NCI-H510A treated with DMSO at 0.1 percent for 48 hours (cell line): ENCODE results near the gene PRR30.
"Not testable (repeated sequence)": the region's sequence is repeated elsewhere in the genome, so short reads cannot be mapped to it uniquely, and the experiment has no call there.

Experiments used
- DNase-seq: peaks from one replicate; lab custom pipeline; 2025; lab: John Stamatoyannopoulos, UW

Gene PRR30

DNA sequence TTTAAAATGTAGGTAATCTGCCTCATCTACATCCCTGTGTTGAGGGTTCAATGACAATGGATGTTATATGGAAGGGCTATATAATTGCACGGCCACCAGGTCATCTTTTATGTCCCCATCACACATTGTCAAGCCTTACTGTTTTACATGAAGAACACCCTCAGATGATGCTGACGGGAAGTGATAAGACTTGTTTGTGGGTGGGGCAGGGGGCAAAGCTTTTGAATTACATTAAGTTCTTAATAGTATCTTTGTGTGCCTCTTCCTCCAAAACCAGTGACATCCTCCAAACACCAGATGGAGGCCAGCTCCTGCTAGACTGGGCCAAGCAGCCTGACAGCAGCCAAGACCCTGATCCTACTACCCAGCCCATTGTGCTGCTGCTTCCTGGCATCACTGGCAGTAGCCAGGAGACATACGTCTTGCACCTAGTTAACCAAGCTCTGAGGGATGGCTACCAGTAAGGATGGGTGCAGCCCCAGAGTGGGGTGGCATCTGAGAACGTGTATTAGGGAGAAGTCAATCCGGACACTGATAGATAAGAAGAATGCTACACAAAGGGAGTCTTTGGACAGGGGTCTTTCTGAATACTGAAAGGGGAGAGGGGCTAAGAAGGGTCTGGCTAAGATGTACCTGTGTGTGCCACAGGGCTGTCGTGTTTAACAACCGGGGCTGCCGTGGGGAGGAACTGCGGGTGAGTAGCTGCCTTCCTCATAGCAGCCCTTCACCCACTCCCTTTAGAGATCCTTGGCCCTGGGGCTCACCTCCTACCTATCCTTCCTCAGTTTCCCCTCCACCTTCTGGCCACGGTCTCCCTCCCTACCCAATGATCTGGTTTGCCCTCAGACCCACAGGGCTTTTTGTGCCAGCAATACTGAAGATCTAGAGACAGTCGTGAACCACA, 10.3 kb downstream of the PRR30 start:
- DNase-seq: no peak

DNA sequence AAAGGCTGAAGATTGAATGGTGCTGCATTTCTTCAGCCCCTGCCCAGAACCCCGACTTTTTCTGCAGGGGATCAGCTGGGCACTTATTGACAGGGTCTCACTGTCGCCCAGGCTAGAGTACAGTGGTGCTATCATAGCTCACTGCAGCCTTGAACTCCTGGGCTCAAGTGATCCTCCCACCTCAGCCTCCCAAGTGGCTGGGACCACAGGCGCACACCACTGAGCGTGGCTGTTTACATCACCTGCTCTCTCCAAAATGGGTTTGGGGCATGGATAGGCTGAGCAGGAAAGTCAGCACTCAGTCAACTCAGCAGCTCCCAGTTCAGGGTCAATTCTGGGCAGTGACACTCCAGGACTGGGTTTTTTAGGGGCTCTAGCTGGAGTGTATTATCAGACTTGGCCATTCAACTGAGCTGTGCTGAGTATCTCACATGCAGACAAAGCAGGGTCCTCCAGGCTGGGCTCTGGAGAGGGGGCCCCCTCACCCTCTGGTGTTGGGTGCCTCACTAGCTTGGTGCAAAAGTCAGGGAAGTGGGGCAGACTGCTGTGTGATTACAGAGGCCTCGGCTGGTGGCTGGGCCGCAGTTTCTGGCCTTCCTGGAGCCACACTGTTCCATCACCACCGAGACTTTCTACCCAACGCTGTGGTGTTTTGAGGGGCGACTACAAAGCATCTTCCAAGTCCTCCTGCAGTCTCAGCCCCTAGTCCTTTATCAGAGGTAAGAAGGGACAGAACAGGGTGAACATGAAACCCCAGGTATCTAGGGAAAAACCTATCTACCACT, 11.1 kb downstream of the PRR30 start:
- DNase-seq: no peak

DNA sequence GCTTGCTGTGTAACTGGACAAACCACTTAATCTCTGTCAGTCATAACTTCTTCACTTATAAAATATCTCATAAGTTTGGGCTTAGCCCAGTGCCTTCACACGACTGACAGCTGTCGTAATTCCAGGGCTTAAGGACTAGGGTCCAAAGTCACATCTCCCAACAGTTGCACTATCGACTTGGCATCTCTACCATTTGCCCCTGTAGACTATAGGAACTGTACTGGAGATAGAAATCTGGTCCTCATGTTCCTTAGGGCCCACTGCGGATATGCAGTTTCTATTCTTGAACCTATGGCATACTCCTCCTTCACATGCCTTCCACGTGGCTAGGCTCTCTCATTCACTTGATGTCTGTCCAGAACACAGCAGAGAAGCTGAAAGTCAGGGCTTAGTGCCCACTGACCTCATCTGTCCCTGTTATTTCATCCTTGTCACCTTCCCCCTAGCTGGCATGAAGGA, 12.9 kb downstream of the PRR30 start:
- DNase-seq: no peak

DNA sequence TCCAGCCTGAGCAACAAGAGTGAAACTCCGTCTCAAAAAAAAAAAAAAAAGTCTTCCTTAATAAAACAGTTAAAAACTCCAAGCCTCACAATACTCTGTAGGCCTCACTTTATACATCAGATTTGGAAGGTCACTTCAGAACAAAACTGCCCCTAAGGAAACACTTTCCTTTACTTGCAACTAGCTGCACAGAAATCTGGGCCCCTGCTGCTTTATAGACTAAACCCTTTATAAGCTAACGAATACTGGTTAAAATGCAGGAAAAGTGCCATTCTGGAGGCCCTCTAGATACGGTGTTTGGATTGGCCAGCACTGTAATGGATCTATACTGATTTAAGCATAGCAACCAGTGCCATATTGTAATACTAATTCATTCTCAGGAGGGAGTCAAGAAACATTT, 14.1 kb downstream of the PRR30 start:
- no peak for DNase-seq

DNA sequence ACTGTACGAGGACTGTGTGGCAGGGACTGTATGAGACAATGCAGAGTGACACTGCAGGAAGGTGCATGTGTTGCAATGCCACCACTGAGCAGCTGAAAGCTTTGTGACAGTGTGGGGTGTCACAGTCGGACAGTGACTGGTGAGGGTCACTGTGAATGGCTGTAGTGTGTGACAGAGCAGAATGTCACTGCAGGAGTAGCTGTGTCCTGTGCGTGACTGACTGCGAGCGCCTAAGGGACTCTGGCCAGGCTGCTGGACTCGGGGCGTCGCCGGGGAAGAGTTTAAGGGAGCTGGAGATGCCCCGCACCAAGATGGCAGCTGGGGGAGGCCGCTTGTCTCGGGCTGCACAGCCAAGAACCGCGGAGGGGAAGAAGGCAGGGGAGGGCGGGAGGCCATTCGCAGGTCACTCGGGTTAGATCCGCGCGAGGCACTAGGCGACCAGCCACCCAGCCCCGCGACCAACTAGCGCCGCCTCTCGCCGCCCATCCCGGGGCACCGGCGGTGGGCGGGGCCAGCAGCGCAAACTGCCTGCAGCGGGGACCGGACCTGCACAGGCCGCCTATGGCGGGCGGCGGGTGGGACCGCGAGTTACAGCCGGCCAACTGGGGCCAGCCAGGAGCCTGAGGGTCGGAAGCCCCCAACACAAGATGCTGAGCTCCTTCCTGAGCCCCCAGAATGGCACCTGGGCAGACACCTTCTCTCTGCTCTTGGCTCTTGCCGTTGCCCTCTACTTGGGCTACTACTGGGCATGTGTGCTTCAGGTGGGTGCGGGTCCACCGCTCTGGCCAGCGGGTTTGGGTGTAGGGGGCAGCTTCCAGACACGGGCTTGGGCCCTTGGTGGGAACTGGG, 15.7 kb downstream of the PRR30 start, which contains the start of gene ABHD1:
Gene ABHD1 (plus strand): TSS at position 514 of the 849 bp plus-strand sequence. CDS start 134 bp downstream, at position 648.
- DNase-seq: peak; percentile 24

DNA sequence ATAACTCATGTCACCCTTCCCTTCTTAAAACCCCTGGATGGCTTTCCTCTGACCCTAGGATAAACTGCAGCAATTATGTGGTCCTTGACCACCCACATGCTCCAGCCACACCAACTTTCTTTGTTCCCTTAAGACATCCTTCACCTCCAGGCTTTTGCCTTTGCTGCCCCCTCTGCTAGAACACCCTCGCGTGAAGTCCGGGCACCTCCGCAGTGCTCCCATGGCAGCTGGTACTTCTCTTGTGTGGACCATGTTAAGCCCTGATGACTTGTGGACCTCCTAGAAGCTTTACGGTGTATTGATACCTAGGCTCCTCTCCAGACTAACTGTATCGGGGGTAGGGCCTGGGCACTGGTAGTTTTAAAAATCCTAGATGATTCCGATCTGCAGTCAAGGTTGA, 16.4 kb downstream of the PRR30 start:
- no peak for DNase-seq

DNA sequence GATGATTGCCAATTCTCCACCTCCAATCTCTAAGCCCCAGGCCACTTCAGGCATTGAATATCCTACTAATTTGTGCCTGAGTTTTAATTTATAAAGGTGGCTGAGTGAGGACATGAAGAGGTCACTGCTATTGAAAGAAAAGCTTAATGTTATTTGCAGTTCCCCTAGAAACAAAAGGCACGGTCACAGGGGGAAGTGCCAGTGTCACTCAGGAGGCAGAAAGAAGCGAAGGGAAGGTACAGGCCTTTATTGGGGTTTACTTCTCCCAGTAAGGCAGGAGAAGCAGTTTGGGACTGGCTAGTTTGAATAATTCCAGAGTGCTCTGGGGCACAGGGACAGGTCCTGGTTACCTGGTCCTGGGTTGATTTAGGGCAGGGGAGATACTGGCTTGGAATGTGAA, 17.3 kb downstream of the PRR30 start:
- DNase-seq: no peak

DNA sequence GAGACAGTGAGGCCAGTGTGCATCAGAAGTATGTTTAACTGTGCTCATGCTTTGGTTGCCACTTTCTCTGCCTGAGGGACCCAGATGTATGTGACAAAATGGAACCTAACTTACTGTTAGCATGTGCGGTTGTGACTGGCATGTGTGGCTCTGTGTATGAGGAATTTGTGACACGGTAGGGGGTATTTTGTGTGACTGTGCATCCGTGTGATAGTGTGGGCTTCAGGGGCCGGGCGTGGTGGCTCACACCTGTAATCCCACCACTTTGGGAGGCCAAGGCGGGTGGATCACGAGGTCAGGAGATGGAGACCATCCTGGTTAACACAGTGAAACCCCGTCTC, 19.9 kb downstream of the PRR30 start:
- not testable (repeated sequence) for DNase-seq

DNA sequence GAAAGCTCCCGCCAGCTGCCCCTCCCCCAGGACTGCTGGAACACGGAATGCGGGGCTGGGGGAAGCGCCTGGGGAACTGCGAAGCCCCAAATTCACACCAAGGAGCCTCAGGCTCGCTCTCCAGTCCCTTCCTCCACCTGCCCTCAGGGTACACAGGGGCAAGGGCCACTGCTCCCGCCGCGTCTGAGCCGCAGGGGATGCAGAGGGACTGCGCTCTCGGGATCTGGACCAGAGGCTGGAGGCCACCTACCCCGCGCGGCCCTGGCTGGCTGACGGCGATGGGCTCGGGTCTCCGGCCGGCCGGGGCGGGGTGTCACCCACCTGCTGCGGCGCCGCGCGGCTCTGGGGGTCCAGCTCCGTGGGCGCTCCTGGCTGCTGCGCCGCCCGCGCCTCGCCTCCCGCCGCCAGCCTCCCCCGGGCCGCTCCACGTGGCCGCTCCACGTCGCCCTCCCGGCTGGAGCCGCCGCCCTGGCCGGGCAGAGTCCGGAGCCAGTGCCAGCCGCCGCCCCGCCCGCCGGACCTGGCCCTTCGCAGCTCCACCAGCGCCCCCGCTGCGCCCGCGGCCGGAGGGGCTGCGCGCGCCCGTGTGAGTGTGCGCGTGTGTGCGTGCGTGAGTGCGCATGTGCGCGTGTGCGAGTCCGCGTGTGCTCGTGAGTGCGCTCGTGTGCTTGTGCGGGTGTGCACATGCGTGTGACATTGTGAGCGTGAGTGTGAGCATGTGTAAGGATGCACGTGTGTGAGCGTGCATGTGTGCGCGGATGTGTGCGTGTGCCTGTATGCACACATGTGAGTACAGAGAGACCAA, 20.5 kb downstream of the PRR30 start, which contains the start of gene CGREF1:
Gene CGREF1 (minus strand): TSS at position 604 of the 805 bp plus-strand sequence. CDS start 14,762 bp downstream, outside the sequence.
- no peak for DNase-seq

DNA sequence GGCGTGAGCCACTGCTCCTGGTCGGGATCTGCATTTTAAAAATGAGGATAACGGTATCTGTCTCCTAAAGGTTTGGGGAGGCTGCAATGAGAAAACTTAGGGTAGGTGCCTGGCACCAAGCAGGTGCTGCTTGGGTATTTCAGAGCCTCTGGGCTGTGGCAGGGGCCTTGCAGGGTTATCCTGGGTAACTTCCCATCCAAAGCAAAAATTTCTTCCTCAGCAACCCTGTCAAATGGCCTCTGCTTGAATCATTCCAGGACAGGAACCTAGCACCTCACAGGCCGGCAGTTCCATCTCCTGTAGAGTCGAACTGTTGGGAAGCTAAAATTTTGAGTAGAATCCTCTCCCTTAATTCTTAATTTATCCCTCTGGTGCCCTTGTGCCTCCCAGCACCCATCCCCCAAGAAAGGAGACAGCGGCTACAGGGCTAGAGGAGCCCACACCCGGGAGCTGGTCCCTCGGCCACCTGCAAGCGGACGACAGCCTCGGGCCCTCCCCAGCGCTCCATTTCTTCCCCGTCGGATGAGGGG, 21.1 kb downstream of the PRR30 start:
- no peak for DNase-seq

DNA sequence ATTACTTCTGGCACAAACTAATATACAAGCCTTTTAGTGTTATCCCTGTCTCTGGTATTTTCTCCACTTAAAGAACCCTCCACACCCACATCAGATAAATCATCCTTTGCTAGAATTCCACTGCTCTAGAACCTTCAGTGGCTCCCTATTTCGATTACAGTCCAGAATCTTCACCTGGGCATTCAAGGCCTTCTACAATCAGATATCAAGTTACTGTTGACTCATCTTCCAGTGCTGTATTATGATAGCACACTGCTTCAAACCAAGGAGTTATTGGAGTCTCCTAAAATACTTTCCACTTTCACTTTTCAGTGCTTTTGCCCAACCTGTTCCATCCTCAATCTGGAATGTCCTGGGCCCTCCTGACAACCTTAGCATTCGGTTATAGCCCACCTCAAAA, 23.7 kb downstream of the PRR30 start:
- no peak for DNase-seq

DNA sequence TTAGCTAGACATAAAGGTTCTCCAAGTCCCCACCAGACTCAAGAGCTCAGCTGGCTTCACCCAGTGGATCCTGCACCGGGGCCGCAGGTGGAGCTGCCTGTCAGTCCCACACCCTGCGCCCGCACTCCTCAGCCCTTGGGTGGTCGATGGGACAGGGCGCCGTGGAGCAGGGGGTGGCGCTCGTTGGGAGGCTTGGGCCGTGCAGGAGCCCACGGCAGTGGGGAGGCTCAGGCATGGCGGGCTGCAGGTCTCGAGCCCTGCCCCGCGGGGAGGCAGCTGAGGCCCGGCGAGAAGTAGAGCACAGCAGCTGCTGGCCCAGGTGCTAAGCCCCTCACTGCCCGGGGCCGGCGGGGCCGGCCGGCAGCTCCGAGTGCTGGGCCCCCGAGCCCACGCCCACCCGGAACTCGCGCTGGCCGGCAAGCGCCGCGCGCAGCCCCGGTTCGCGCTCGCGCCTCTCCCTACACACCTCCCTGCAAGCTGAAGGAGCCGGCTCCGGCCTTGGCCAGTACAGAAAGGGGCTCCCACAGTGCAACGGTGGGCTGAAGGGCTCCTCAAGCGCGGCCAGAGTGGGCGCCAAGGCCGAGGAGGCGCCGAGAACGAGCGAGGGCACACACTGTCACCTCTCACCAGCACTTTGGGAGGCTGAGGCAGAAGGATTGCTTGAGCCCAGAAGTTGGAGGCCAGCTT, 27.7 kb downstream of the PRR30 start:
- DNase-seq: not testable (repeated sequence)

DNA sequence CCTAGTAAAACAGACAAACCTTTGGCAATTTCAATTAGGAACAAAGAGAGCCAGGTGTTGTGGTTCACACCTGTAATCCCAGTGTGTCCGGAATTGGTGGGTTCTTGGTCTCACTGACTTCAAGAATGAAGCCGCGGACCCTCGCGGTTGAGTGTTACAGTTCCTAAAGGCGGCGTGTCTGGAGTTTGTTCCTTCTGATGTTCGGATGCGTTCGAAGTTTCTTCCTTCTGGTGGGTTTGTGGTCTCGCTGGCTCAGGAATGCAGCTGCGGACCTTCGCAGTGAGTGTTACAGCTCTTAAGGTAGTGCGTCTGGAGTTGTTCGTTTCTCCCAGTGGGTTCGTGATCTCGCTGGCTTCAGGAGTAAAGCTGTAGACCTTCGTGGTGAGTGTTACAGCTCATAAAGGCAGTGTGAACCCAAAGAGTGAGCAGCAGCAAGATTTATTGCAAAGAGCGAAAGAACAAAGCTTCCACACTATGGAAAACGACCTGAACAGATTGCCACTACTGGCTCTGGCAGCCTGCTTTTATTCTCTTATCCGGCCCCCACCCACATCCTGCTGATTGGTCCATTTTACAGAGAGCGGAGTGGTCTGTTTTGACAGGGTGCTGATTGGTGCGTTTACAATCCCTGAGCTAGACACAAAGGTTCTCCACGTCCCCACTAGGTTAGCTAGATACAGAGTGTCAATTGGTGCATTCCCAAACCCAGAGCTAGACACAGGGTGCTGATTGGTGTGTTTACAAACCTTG, 28.4 kb downstream of the PRR30 start:
- not testable (repeated sequence) for DNase-seq

DNA sequence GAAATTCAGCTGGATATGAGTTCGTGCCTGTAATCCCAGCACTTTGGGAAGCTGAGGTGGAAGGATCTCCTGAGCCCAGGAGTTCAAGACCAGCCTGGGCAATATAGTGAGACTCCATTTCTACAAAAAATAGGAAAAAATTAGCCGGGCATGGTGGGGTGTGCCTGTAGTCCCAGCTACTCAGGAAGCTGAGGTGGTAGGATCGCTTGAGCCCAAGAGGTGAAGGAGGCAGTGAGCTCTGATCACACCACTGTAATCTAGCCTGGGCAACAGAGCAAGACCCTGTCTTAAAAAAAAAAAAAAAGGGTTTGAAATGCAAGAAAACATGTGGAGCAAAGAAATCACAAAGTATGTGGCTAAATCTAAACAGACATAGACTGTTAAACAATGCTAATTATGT, 30.1 kb downstream of the PRR30 start:
- DNase-seq: no peak

DNA sequence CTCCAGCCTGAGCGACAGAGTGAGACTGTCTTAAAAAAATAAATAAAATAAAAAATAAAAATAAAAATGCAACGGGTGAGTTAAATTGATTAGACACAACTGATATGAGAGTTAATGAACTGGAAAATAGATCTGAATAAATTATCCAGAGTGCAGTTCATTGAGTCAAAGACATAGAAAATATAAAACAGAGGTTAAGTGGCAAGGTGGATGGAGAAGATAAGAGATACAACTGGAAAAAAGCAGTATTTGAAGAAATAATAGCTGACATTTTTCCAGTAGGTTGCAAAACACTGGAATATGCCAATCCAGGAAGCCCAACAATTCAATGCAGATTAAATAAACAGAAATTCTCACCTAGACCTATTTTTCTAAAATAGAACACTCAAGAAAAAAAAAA, 31.0 kb downstream of the PRR30 start:
- DNase-seq: no peak

DNA sequence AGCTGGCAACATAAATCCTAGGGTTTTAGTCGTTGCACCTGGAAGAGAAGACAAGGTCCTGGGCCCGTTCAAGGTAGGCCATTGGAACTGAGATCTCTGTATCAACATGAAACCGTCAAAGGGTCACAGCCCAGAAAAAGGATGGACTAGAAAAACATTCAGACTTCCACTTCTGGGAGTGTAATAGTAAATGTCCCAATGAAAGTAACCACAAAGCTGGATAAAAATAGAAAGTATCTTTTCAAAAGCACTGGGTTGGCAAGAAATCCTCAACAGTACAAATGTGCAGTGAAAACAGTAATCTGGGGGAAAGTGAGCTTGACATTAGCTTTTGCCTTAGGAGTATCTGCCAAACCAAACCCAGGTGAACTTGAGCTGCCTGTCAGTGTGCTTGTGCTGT, 33.2 kb downstream of the PRR30 start:
- no peak for DNase-seq

DNA sequence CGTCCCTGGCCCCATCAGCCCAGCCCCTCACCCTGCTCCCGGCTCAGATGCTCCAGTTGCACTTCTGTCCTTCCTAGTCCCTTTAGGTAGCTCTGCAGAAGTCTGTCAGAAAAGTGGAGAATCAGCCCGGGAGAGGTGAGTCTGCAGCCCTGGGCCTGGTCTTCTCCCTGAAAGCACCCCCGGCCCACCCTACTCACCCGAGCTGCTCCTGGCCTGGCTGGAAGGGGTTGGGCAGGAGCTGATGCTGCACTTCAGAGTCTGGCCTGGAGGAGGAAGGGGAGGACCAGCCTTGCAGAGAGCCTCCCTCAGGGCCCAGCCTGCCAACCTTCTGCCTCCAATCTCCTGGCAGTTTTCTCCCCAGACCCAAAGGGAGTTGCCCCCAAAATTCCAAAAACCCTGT, 36.9 kb downstream of the PRR30 start:
- DNase-seq: no peak

DNA sequence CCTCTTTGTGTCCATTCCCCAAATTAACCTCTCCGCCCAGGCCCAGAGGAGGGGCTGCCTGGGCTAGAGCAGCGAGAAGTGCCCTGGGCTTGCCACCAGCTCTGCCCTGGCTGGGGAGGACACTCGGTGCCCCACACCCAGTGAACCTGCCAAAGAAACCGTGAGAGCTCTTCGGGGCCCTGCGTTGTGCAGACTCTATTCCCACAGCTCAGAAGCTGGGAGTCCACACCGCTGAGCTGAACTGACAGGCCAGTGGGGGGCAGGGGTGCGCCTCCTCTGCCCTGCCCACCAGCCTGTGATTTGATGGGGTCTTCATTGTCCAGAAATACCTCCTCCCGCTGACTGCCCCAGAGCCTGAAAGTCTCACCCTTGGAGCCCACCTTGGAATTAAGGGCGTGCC, 39.2 kb downstream of the PRR30 start:
- DNase-seq: no peak

DNA sequence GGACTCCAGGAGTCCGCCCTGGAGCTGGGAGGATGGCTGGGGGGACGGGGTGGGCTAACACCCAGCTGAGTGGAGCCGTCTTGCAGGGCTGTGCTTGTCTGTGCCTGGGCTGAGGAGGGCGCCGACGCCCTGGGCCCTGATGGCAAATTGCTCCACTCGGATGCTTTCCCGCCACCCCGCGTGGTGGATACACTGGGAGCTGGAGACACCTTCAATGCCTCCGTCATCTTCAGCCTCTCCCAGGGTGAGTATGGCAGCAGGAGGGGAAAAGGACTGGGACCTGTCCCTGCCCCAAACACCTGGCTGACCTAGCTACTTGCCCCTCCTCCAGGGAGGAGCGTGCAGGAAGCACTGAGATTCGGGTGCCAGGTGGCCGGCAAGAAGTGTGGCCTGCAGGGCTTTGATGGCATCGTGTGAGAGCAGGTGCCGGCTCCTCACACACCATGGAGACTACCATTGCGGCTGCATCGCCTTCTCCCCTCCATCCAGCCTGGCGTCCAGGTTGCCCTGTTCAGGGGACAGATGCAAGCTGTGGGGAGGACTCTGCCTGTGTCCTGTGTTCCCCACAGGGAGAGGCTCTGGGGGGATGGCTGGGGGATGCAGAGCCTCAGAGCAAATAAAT, 39.8 kb downstream of the PRR30 start:
- no peak for DNase-seq
